ENCODE results near the gene SPNS3.

Gene SPNS3

GRCh38 chr17:4530799-4531730 lies 97.3 kb downstream of the SPNS3 start:
- no peak for DNase-seq (ENCODE audit: low read depth)

GRCh38 chr17:4531988-4532736 lies 98.4 kb downstream of the SPNS3 start:
- no peak for DNase-seq (ENCODE audit: low read depth)

- DNase-seq (ENCODE audit: low read depth), result no peak
Observed at GRCh38 chr17:4532860-4533522, 99.3 kb downstream of the SPNS3 start.

GRCh38 chr17:4533523-4534504 lies 100.1 kb downstream of the SPNS3 start:
- no peak for DNase-seq (ENCODE audit: low read depth)

- no peak for DNase-seq (ENCODE audit: low read depth)
Observed at GRCh38 chr17:4534515-4534914, 100.8 kb downstream of the SPNS3 start.

GRCh38 chr17:4534928-4535666 lies 101.4 kb downstream of the SPNS3 start:
- DNase-seq (ENCODE audit: low read depth), result no peak

- no peak for DNase-seq (ENCODE audit: low read depth)
Observed at GRCh38 chr17:4535667-4536258, 102.0 kb downstream of the SPNS3 start.

- DNase-seq (ENCODE audit: low read depth), result no peak
Observed at GRCh38 chr17:4536259-4536741, 102.6 kb downstream of the SPNS3 start.

GRCh38 chr17:4536742-4537411 lies 103.1 kb downstream of the SPNS3 start:
- no peak for DNase-seq (ENCODE audit: low read depth)
